Thyroid gland (tissue), 4 donors: ENCODE results near the gene MRPS9.

Experiments
- POLR2A ChIP-seq, 2 donors: fragments of 450-650 bp; IDR thresholded peaks; one replicate each; pipeline ENCODE4 v1.6.1; 2017; ENCODE audit warnings: antibody characterized with exemption in 2 of 2, mild to moderate bottlenecking in 2 of 2, moderate library complexity in 1 of 2
- TF ChIP-seq, protein P1 (sequence below), 6 experiments: fragments of 200-600 bp in 3 of 6; fragments of 450-650 bp in 3 of 6; sonication (generic) in 3 of 6; IDR thresholded peaks; one replicate each; pipeline ENCODE4 v1.5.1; 2016 to 2019; ENCODE audit warnings: antibody characterized with exemption in 6 of 6, mild to moderate bottlenecking in 2 of 6, inconsistent platforms in 1 of 6, moderate library complexity in 1 of 6

DNA sequence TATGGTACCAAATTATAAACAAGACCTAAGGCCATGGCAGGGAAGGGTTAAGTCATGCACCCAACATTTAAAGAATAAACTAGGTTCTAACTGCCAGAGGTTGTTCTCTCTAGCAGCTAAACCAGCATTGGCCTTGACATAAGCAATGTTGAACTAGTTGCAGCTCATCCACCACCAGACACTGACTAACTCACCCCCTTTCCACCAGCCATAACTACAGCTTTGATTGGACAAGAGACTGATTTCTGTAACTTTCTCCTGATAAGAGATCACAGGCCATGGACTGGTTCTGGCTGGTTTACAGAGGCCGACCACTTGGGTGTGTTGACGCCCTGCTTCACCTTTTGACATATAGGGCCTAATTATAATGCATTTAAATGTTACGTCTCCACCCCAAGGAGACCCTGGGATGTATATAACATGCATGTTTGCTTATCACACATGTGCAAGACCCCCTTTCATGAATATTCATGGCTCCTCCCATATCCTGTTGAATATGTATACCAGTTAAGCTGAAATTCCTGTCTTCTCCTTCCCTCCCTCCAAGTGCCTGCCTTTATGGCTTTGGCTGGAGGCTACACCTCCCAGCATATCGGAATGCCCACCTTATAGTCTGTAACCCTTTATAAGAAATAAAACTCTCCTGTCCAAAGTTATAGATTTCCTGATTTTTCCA is 75.9 kb downstream of the MRPS9 start:
- TF ChIP-seq, protein P1, sequence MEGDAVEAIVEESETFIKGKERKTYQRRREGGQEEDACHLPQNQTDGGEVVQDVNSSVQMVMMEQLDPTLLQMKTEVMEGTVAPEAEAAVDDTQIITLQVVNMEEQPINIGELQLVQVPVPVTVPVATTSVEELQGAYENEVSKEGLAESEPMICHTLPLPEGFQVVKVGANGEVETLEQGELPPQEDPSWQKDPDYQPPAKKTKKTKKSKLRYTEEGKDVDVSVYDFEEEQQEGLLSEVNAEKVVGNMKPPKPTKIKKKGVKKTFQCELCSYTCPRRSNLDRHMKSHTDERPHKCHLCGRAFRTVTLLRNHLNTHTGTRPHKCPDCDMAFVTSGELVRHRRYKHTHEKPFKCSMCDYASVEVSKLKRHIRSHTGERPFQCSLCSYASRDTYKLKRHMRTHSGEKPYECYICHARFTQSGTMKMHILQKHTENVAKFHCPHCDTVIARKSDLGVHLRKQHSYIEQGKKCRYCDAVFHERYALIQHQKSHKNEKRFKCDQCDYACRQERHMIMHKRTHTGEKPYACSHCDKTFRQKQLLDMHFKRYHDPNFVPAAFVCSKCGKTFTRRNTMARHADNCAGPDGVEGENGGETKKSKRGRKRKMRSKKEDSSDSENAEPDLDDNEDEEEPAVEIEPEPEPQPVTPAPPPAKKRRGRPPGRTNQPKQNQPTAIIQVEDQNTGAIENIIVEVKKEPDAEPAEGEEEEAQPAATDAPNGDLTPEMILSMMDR (IDR thresholded peaks at IDR 0.05), result no peak
- no peak for TF ChIP-seq POLR2A (IDR thresholded peaks at IDR 0.05)
